Measurements from ENCODE around the gene PLEKHM3.

DNA sequence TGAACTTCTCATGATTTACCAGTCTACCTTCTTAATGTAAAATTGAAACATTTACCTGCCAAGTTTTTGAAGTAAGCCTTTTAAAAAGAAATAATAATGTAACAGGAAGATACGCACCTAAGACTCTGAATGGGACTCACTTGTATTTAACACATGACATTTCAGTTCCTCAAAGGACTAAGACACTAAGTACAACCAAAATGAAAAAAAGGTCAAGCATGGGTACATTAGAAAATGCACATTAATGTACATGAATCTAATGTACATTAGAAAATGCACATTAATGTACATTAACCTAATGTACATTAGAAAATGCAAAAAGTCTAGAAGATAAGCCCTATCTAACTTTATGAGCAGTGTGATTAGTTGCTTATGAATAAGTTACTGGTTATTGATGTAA, 186.3 kb downstream of the PLEKHM3 start:
- TF ChIP-seq, protein P1, sequence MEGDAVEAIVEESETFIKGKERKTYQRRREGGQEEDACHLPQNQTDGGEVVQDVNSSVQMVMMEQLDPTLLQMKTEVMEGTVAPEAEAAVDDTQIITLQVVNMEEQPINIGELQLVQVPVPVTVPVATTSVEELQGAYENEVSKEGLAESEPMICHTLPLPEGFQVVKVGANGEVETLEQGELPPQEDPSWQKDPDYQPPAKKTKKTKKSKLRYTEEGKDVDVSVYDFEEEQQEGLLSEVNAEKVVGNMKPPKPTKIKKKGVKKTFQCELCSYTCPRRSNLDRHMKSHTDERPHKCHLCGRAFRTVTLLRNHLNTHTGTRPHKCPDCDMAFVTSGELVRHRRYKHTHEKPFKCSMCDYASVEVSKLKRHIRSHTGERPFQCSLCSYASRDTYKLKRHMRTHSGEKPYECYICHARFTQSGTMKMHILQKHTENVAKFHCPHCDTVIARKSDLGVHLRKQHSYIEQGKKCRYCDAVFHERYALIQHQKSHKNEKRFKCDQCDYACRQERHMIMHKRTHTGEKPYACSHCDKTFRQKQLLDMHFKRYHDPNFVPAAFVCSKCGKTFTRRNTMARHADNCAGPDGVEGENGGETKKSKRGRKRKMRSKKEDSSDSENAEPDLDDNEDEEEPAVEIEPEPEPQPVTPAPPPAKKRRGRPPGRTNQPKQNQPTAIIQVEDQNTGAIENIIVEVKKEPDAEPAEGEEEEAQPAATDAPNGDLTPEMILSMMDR (IDR thresholded peaks at IDR 0.05) = no peak
- TF ChIP-seq POLR2A (IDR thresholded peaks at IDR 0.05) (no peak), POLR2AphosphoS5 (IDR thresholded peaks at IDR 0.05) (no peak)
